Neural progenitor cell (in vitro differentiated cells): ENCODE measurements around the gene FAHD1.

ENCODE experiments used
- CTCF ChIP-seq: fragments of 200-600 bp; sonication (generic); IDR thresholded peaks from 2 replicates; pipeline ENCODE4 v1.5.1; 2017; ENCODE audit warnings: antibody characterized with exemption, mild to moderate bottlenecking
- EZH2 ChIP-seq: fragments of 200-600 bp; sonication (generic); IDR thresholded peaks from 2 replicates; pipeline ENCODE4 v1.6.1; 2017; ENCODE audit warnings: antibody characterized with exemption, mild to moderate bottlenecking, moderate library complexity

- TF ChIP-seq CTCF (no peak), EZH2 (no peak)
These were observed 4.4 kb downstream of the FAHD1 start for GRCh38 chr16:1831186-1832075.
